ENCODE data around the gene POLA2. TPM values are rescaled to one million over a fixed set of nuclear protein-coding genes. Genes with fewer than 3 reads are reported as not detected.

The POLA2 gene
- total and polyA plus RNA-seq, 11 donors: 3.2 to 9.0 (median 4.3) TPM

- no peaks in the 10 kb centered on the region for H3K27me3 ChIP-seq
- whole genome bisulfite sequencing, 4 donors: 94 to 99% (median 98%) methylated on average over 4 of the region's 4 CpGs
- intact Hi-C loops (cut with DNase I): no loop called here
- DNase-seq (no peak), ATAC-seq (no peak)
- TF ChIP-seq CTCF (IDR thresholded peaks at IDR 0.05) (no peak), POLR2A (IDR thresholded peaks at IDR 0.05) (no peak)
- no peak overlapping the region for H3K4me3 ChIP-seq
- H3K9me3 ChIP-seq: no peaks in the 10 kb centered on the region
- H3K36me3 ChIP-seq: no peaks in the 10 kb centered on the region
- H3K4me1 ChIP-seq: peaks cover 0 to 39% (median 32%) of the 10 kb centered on the region in 12 donors
- H3K27ac ChIP-seq: peak overlapping the region in 1 of 12 donors; percentile 70
Observed at GRCh38 chr11:65304110-65304509, 42.3 kb downstream of the POLA2 start.

DNA sequence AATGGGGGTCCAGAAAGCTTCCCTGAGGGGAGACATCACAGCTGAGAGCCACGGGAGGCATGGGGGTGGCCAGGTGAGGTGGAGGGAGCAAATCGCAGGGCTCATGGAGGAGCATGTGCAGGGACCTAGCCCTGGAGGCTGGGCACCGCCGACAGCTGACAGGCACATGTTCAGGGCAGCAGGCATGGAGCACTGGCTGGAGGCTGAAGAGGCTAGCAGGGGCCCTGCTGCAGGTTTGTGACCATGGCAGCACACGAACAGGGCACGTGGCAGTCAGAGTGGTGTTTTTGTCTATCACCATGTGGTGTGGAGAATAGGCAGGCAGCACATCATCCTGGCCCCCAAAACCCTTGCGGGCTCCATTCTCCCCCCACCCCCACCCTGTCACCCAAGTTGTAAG is 42.9 kb downstream of the POLA2 start:
- Histone ChIP-seq H3K4me1 (peaks cover 0 to 37% (median 30%) of the 10 kb centered on the region in 12 donors), H3K9me3 (no peaks in the 10 kb centered on the region), H3K27me3 (no peaks in the 10 kb centered on the region), H3K27ac (peak overlapping the region in 1 of 12 donors; percentile 70), H3K4me3 (no peak overlapping the region), H3K36me3 (no peaks in the 10 kb centered on the region)
- DNase-seq: no peak
- TF ChIP-seq CTCF (IDR thresholded peaks at IDR 0.05) (no peak), POLR2A (IDR thresholded peaks at IDR 0.05) (no peak)
- intact Hi-C loops (cut with DNase I): no loop called here
- 94 to 98% (median 95%) methylated on average over 6 to 7 of the region's 7 CpGs for WGBS, 4 donors
- no peak for ATAC-seq

DNA sequence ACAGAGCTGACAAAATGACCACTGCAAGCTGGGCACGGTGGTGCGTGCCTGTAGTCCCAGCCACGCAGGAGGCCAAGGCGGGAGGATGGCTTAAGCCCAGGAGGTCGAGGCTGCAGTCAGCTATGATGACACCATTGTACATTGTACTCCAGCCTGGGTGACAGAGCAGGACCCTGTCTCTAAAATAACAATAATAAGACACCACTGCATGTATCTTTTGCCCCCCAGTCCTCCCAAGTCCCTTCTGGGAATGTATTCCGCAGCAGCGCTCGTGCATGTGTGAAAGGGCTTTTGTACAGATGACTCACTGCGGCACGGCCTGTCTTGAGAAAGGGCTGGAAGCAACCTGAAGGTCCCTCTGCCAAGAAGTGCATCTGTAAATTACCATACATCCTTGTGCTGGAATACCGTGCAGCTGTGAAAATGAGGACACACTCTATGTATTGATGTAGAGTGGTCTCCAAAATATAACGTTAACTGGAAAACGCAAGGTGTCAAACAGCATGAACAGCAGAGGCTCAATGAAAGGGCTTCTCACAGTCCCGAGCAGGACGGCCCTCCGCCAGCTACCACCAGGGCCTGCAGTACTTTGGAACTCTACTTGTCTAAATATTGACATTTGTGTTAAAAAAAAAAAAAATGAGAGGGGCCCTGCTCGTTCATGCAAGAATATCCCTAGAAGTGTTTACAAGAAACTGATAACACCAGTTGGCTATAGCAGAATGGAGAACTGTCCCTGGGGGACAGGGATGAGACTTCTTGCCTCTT is 43.9 kb downstream of the POLA2 start:
- Histone ChIP-seq H3K27me3 (no peaks in the 10 kb centered on the region), H3K36me3 (no peaks in the 10 kb centered on the region), H3K27ac (peak overlapping the region in 4 of 12 donors; percentile 2 to 70 (median 16)), H3K4me3 (no peak overlapping the region), H3K9me3 (no peaks in the 10 kb centered on the region), H3K4me1 (peaks cover 0 to 47% (median 36%) of the 10 kb centered on the region in 12 donors)
- no peak for TF ChIP-seq POLR2A (IDR thresholded peaks at IDR 0.05)
- TF ChIP-seq CTCF (IDR thresholded peaks at IDR 0.05): no peak
- 83 to 85% (median 83%) methylated on average over 17 of the region's 17 CpGs for WGBS, 4 donors
- intact Hi-C loops (cut with DNase I): no loop called here
- ATAC-seq (no peak), DNase-seq (peak in 1 of 5 donors; percentile 59)

GRCh38 chr11:65307298-65308229 is 45.8 kb downstream of the POLA2 start:
- H3K36me3 ChIP-seq: no peaks in the 10 kb centered on the region
- no peaks in the 10 kb centered on the region for H3K9me3 ChIP-seq
- peaks cover 0 to 49% (median 28%) of the 10 kb centered on the region in 12 donors for H3K4me1 ChIP-seq
- TF ChIP-seq CTCF (IDR thresholded peaks at IDR 0.05): no peak
- TF ChIP-seq POLR2A (IDR thresholded peaks at IDR 0.05): no peak
- no peak overlapping the region for H3K4me3 ChIP-seq
- DNase-seq (no peak), ATAC-seq (no peak)
- peak overlapping the region in 10 of 12 donors; percentile 1 to 80 (median 49) for H3K27ac ChIP-seq
- no peaks in the 10 kb centered on the region for H3K27me3 ChIP-seq
- 77 to 83% (median 78%) methylated on average over 6 of the region's 6 CpGs for WGBS, 4 donors
- intact Hi-C loops (cut with DNase I): no loop called here

Measured in heart left ventricle (tissue), 16 donors.